ENCODE results near the gene METAP2.
"Not testable (repeated sequence)": the region's sequence is repeated elsewhere in the genome, so short reads cannot be mapped to it uniquely, and the experiment has no call there.

METAP2 gene

DNA sequence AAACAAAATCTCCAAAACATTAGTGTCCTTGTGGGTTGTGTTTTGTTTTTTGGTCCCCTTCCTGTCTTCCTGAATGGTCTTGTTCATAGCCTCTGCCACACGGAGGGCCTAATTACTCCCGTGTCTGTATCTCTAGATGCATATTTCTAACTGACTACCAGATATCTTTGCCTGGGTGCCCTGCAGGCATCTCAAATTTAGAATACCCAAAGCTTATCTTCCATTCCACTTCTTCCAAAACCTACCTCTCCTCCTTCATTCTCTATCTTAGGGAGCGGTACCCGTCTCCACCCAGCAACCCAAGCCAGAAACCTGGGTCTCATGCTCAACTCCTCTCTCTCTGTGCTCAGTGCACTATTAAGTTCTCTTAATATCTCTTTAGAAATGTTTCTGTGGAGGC, 10.9 kb upstream of the METAP2 start:
- DNase-seq = no peak

DNA sequence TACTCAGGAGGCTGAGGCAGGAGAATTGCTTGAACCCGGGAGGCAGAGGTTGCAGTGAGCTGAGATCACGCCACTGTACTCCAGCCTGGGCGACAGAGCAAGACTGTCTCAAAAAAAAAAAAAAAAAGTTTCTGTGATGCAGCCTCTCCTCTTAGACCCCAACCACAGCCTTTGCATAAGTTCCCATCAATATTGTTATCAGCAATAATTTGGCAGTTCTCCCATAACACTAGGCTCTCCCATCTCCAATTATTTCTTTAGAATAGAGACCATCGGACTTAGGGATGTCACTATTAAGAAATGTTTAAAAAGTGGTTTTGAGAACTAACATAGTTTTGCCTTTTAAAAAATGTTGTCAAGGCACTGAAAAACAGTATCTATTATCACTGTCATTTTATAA, 10.2 kb upstream of the METAP2 start:
- not testable (repeated sequence) for DNase-seq

DNA sequence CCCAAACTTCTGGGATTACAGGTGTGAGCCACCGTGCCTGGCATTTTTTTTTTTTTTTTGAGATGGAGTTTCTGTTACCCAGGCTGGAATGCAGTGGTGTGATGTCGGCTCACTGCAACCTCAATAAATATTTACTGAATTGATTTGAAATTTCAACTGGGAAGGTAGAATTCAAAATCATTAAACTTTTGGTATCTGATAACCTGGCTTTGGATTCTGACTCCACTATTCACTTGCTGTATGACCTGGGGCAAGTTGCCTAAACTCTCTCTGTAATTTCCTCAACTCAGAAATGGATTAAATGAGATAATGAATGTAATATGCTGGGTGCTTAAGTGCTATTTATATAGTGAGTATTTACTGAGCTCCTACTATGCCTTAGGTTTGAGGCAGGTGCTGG, 8.7 kb upstream of the METAP2 start:
- DNase-seq = no peak

DNA sequence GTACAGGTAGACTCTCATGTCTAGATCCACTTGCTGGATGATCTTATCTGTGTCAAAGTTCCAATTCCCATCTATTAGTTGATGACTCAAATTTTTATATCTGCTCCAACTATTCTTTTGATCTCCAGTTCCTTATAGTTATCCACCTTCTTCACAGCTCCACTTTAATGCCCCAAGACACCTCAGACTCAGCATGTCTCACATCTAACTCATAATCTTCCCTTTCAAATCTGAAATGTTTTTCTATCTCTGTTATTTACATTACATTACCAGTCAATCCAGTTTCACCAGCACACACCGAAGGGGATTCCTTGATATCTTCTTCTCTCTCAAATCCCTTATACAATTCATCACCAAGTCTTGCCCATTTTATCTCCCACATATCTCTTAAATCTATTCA, 3.7 kb upstream of the METAP2 start:
- DNase-seq = no peak

DNA sequence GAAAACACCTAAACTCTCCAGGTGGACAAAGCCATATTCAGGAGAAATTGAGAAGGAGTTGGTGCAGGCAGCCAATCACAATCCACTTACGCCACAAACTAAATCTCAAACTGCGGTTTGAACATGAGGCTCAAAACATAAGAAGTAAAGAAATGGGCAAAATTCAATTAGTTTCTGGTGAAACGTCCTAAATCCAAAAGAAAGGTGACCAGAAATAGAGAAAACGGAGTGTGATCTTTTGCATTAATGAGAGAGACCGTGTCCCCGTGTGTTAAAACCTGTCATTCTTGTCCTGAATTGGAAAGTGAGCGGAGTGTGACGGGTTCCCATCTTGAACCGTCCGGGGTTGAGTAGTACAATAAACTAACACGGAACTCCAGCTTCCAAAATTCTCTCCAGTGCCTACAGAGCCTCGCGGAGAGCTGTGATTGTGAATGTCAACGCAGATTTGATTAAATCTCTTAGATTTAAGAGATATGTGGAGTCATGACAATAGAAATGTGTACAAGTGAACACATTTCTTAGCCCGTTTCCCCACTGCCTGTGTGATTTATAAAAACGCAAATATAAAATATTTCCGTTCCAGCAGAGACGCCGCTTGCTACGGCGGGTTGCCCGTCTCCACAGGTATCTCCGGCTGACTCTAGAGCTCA, 595 bp upstream of the METAP2 start:
- peak in 2 of 5 experiments; percentile 20 to 70 for DNase-seq

DNA sequence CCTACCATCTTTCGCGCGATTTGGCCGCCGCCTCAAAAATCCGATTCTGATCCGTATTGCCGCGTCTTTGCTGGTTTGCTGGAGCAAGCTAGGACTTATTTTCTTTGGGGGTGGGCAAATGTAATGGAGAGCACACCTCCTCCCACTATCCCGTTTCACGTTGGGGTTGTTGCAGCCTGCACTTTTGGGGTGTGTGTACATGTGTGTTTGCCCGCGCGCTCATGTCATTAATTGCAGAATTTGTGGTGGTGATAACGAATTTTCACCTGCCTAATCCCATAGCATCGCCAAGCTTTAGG, 657 bp downstream of the METAP2 start:
- DNase-seq = peak in 1 of 5 experiments; percentile 33

DNA sequence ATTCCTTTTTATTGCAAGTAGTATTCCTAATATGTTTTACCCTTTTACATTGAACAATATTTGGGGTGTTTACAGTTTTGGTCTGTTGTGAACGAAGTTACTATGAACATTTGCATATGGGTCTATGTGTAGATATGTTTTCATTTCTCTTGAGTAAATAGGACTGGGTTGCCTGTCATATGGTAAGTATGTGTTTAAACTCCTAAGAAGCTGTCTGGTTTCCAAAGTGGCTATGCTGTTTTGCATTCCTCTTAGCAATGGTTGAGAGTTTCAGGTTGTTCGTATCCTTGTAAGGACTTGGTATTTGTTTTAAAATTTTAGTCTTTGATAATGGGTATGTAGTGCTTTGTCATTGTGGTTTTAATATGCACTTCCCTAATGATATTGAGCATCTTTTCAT, 6.3 kb downstream of the METAP2 start:
- no peak for DNase-seq

DNA sequence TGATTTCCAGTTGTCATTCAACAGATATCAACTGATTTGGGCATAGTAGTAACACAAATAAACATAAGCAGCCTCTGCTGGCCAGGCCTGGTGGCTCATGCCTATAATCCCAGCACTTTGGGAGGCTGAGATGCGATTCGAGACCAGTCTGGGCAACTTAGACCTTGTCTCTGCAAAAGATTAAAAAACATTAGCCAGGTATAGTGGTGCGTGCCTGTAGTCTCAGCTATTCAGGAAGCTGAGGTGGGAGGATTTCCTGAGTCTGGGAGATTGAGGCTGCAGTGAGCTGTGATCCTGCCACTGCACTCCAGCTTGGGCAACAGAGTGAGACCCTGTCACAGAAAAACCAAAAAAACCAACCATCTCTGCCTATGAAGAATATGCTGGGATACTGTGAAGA, 7.1 kb downstream of the METAP2 start:
- peak in 1 of 5 experiments; percentile 7 for DNase-seq

DNA sequence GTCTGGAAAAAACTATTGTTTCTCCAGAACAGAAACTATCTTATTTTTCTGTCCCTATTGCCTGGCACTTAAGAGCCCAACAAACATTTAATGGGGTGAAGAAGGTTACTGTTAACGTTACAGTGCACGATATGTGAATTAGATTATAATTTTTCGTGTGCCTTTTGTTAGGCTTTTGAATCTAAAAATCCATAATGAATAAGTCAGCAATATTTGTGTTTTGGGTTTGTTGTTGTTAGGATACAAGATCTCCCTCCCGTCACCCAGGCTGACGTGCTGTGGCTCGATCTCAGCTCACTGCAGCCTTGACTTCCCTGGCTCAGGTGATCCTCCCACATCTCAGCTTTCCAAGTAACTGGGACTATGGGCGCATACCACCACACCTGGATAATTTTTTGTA, 7.9 kb downstream of the METAP2 start:
- no peak for DNase-seq

DNA sequence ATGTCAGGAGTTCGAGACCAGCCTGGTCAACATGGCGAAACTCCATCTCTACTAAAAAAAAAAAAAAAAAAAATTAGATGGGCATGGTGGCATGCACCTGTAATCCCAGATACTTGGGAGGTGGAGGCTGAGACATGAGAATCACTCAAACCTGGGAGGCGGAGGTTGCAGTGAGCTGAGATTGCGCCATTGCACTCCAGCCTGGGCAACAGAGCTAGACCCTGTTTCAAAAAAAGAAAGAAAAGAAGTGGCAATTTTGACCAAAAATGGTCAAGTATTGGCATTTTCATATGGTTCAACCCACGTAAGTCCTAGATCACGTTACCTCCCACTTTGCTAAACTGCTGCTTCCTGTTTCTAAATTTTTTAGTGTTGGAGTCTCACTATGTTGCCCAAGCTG, 8.6 kb downstream of the METAP2 start:
- DNase-seq = not testable (repeated sequence)

DNA sequence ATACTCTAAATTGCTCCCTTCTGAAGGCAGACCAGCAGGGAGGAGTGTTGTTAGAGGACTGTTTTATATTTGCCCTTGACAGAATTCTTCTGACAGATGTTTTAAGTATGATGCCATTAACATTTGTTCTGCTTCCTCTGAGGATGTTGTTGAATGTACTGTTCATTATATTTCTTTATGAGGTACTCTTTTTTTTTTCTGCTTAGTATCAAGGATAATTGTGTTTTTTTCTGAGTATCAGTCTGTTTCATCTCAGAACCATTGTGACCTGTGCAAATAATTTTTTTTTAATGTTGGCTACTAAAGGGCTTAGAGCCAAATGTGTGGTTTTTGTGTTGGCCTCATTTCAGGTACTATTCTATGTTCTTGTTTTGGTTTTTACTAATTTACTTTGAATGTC, 10.6 kb downstream of the METAP2 start:
- DNase-seq = no peak

DNA sequence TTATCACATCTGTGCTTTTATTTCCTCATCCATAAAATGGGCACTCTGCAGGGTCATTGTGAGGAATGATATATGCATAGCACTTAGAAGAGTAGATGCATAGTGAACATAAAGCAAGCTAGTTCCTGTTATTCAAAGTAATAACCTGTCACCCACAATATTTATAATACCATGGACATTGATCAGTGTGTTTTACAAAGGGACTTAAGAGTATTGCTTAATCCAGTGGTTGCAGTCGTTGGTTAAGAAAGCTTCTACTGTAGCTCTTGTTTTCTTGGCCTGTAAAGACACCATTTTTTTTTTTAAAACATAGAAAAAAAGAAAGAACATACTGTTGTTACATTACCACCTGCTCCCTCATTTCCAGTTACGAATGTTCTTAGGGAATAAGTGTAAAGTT, 13.1 kb downstream of the METAP2 start:
- no peak for DNase-seq

DNA sequence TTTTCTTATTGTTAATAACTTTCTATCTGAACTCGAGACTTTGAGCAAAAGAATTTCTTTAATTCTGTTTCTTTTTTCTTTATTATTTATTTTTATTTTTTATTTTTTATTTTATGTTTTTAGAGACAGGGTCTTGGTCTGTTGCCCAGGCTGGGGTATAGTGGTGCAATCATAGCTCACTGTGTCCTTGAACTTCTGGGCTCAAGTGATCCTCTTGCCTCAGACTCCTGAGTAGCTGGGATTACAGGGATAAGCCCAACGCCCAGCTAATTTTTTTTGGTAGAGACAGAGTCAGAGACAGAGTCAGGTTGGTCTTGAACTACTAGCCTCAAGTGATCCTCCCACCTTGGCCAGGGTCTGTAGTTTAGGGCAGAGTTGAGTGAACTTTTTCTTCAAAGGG, 18.5 kb downstream of the METAP2 start:
- no peak for DNase-seq

DNA sequence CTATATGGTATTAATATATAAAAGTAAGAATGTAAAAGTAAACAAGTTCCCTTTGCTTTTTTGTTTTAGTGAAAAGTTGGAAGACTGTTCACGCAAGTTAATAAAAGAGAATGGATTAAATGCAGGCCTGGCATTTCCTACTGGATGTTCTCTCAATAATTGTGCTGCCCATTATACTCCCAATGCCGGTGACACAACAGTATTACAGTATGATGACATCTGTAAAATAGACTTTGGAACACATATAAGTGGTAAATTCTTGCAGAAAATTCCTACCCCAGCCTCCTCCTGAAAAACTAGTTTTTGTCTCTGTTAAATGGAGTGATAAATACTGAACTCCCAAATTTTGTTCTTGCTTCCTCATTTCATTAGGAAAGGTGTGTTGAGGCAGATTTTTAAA, 20.9 kb downstream of the METAP2 start:
- no peak for DNase-seq

DNA sequence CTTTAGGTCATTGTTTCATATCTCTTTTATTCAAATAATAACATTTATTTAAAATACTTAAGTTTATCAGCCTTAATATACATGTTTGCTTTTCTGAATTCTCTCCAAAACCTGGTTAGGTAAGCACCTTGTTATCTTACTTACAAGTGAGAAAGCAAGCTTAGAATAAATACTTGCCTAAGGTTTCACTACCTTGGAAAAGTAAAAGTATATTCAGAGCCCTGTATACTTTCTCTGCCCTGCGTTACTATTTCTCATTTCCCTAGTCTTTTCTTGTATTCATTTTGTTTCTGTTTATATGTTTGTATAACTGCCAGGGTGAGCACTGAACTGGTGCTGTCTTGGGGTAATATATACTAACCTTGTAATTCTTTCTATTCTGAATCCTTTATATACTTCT, 21.5 kb downstream of the METAP2 start:
- DNase-seq = no peak

DNA sequence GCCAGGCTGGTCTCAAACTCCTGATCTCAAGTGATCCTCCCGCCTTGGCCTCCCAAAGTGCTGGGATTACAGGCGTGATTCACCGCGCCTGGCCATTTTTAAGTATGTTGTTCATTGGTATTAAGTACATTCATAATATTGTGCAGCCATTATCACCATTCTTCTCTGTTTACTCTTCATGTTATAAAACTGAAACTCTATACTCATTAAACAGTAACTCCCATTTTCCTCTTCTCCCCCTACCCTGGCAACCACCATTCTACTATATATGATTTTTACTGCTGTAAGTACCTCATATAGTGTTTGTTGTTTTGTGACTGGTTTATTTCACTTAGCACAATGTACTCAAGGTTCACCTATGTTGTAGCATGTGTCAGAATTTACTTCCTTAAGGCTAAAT, 23.1 kb downstream of the METAP2 start:
- DNase-seq = no peak

DNA sequence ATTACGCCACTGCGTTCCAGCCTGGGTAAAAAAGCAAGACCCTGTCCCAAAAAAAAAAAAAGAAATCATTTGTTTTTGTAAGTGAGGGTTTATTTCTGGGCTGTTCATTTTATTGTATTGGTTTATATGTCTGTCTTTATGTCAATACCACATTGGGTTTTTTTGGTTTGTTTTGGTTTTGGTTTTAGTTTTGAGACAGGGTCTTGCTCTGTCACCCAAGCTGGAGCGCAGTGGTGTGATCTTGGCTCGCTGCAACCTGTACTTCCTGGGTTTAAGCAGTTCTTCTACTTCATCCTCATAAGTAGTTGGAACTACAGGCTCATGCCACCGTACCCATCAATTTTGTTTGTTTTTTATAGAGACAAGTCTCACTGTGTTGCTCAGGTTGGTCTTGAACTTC, 25.0 kb downstream of the METAP2 start:
- DNase-seq = no peak

DNA sequence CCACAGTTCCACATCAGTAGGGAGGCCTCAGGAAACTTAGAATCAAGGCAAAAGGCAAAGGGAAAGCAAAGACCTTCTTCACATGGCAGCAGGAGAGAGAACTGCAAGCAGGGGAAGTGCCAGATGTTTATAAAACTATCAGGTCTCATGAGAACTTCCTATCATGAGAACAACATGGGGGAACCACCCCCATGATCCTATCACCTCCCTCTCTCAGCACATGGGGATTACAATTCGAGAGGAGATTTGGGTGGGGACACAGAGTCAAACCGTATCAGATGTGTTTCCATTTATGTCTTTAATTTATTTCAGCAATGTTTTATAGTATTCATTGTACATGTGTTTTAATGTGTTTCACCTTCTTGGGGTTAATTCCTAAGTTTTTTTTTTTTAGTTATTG, 25.8 kb downstream of the METAP2 start:
- DNase-seq = no peak

DNA sequence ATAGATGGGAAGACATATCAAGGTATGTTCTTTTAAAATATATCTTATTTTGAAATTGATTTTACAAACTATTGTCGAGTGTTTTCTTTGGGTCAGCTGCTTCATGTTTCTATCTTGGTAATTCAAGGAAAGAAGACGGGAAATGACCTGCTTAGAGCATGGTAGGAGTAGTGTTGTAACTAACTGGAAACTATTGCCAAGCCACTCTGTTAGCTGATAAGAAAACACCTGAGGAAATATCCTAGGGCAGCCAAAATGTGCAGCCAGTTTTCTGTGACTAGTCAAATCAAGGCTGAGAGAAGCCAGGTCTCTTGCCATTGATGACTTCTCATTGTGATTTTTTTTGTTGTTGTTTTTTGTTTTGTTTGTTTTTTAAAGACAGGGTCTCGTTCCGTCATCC, 30.2 kb downstream of the METAP2 start:
- DNase-seq = no peak

DNA sequence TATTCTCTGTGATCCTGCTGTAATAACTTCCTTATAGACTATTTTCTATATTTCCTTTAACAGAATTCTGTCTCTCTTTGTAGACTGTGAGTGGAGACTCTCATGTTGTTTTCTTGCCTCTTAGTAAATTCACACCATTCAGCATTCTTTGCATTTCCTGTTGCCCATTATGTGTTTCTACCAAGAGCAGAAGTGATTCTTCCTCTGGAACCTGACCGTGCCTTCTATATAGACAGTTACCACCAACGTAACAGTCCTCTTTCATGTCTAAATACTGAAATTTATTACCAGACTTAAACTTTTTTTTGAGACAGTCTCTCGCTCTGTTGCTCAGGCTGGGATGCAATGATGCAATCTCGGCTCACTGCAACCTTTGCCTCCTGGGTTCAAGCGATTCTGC, 31.1 kb downstream of the METAP2 start:
- DNase-seq = no peak

DNA sequence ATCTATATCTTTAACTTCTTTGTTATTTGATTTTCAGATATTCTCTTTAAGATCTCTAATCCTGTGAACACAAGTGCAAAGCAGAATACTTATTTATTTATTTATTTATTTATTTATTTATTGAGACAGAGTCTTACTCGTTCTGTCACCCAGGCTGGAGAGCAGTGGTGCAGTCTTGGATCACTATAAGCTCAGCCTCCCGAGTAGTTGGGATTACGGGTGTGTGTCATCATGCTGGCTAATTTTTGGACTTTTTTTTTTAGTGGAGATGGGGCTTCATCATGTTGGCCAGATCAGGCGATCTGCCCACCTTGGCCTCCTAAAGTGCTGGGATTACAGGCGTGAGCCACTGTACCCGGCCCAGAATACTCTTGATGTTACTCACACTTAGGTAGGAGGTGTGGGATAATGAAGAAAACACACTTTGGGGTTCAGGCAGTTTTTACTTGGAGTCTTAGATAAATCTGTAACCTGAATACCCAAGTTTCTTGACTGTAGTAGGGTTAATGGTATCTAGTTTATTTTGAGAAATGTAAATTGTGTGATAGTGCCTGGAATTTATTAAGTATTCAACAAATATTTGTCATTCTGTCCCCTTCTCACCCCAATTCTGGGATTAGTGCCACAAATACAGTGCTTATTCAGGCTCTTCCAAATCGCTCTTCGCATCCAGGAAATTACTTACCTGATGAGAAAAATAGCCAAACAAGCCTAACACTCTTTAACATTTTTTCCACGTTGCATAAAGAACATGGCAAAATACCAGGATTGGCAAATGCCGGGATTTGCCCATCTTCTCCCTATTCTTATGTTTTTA, 33.0 kb downstream of the METAP2 start:
- no peak for DNase-seq

DNA sequence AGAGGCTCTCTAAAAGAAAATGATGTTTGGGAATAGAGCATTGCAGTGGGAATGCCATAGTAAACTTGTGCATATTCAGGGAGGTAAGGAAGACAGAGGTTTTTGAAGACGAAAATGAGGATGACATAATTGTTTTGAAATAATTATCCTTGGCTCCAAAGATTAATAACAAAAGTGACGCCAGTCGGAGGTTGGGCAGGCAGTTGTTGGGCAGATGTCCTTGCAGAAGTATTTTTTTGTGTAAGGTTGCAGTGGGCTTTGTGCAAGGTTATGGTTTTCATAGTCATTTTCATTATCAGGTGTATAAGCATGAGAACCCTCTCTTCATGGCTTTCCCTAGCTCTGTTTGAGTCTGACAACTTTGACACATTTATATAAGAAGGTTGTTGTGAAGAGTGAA, 35.3 kb downstream of the METAP2 start:
- DNase-seq = no peak

DNA sequence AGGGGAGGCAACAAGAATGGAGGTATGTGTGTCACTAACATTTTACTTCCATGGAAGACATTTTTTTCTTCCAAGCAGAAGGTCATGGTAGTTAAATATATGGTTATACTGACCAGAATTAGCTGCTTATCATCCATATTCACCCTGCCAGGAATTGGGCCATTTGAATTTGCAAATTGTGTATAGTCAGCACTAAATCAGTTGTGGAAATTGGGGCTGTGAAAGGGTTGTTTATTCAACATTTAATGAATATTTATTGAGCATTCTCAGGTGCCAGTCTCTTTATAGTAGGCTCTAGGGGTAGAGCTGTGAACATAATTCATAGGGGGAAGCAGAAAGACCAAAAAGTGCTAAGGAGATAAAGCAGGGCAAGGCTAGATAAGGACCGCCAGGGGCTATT, 38.0 kb downstream of the METAP2 start:
- no peak for DNase-seq

DNA sequence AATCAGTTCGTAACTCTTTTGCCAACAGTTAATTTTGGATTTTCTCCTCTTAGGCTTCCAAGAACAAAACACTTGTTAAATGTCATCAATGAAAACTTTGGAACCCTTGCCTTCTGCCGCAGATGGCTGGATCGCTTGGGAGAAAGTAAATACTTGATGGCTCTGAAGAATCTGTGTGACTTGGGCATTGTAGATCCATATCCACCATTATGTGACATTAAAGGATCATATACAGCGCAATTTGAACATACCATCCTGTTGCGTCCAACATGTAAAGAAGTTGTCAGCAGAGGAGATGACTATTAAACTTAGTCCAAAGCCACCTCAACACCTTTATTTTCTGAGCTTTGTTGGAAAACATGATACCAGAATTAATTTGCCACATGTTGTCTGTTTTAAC, 39.6 kb downstream of the METAP2 start:
- no peak for DNase-seq

DNA sequence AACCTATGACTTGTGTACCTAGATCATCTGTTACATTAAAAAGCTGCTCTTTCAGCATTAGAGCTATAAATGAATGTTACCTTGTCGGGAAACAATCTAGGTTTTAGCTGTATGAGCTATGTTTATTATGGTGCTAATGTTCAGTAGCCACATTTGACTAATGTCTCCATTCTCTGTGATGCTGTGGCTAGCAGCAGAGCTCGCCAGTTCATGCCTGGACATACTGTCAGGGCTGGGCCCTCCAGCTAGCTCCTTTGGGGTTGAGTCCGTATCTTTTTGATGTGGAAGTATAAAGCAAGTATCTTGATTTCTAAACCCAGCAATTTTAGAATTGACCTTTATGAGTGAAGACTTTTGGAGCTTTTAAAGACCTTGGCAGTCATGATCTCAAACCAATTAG, 41.2 kb downstream of the METAP2 start:
- no peak for DNase-seq

Data from T-helper 2 cell (primary cell).